GM08714 (cell line): ENCODE measurements around the gene DEFB121.
"Not testable (repeated sequence)": the region's sequence is repeated elsewhere in the genome, so short reads cannot be mapped to it uniquely, and the experiment has no call there.

ENCODE experiments used
- H3K4me3 ChIP-seq: fragments of 200-500 bp; sonication (Bioruptor generic); 2 replicates; pipeline ENCODE4 v1.5.1; 2014; ENCODE audit warnings: mild to moderate bottlenecking, low read length, inconsistent platforms
- ZNF274 ChIP-seq: IDR thresholded peaks from 2 replicates; pipeline ENCODE4 v1.6.1; 2012; ENCODE audit warnings: mild to moderate bottlenecking, low read depth, low read length

DEFB121 gene

DNA sequence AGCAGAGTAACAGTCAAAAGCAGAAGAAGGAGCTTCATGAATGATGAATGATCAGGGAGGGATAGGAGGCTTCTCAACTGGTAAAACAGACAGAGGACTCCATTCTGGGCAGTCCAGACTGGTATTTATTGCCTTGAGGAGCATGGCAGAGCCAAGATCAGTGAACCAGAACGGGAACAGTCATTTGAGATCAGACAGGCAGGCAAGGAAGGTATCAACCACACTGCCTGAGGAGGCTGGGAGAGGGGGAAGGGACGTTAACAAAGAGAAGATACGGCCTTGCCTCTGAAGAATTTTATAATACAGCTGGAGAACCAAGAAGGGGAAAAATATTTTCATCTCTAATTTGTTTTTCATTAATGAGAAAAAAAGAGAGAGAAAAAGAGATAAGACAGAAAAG lies at the start of gene DEFB121:
DEFB121 (minus strand) TSS at position 101 of the 400 bp plus-strand sequence; CDS start at position 38, 63 bp downstream.
- H3K4me3 ChIP-seq = no peak within 1 kb of the TSS
- no peak for TF ChIP-seq ZNF274

DNA sequence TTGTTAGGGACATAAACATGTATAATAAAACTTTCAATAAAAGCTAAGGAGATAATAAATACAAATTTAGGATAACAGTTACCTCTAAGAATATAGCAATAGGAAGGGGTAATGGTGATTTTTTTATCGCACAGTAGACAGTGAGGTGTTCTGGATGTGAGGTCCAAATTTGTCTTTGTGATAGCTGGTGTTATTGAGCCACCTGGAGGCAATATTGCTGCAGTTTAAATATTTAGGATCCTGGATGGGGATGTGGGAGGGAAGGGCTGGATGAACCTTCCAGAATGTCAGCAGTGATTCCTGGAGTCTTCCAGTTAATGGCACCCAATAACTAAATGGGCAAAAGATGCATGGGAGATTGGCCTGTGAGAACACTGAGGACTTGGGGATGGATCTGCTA lies 48.3 kb upstream of the DEFB121 start:
- H3K4me3 ChIP-seq = no peak overlapping the region
- TF ChIP-seq ZNF274 = no peak

GRCh38 chr20:31452575-31452974 lies 46.6 kb upstream of the DEFB121 start:
- no peak overlapping the region for H3K4me3 ChIP-seq
- no peak for TF ChIP-seq ZNF274

DNA sequence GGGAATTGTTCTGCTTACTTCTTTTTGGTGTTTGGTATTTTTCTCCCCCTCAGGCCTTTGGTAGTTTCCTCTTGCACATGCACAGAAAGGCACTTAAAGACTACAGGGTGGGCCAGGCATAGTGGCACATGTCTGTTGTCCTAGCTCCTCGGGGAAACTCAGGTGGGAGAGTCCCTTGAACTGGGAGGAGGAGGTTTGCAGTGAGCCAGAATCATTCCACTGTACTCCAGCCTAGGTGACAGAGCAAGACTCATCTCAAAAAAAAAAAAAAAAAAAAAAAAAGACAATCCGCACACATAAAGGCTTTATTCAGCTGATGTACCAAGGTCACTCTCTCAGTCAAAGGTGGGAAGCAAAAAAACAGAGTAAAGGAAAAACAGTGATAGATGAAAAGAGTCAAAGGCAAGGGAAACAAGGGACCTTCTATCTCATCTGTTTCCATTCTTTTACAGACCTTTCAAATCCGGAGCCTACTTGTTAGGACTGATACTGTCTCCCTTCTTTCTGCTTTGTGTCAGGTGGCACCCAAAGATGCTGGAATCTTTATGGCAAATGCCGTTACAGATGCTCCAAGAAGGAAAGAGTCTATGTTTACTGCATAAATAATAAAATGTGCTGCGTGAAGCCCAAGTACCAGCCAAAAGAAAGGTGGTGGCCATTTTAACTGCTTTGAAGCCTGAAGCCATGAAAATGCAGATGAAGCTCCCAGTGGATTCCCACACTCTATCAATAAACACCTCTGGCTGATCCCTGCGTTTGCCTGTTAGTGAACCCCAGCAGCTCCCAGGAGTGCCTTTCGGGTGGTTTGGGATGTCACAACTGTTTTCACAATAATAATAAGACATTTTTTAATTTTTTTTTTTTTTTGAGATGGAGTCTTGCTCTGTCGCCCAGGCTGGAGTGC lies 43.7 kb upstream of the DEFB121 start:
- no peak overlapping the region for H3K4me3 ChIP-seq
- no peak for TF ChIP-seq ZNF274

GRCh38 chr20:31446084-31446819 lies 40.2 kb upstream of the DEFB121 start:
- H3K4me3 ChIP-seq = no peak overlapping the region
- no peak for TF ChIP-seq ZNF274

DNA sequence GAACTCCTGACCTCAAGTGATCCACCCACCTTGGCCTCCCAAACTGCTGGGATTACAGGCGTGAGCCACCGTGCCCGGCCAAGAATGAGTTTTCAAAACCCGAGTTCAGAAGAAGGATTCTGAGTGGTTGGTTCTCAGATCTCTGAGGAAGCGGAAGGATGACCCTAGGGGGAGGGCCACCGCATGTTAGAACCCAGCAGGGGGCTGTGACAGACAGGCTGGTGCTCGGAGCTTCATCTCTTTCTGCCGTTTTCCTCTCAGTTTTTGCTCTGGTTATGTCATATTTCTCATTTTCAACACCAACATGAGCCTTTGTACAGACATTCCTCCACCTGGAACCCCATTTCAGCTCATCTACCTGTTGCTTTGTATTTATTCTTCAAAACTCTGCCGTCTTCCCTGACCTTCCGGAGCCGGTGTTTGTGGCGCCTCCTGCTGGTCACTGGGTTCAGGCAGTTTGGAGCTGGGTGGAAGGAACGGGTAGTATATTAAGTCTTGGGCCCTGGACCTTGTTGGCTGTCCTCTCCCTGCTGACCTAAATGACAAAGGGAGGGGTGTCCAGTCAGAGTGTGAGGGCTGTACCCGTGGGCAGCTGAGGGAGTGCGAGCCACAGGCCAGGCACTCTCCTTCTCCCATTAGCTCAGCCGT lies 34.1 kb upstream of the DEFB121 start, which contains the start of gene DEFB123:
DEFB123 (plus strand) TSS at position 621 of the 648 bp plus-strand sequence. CDS start 67 bp downstream, outside the sequence.
- TF ChIP-seq ZNF274 = no peak
- H3K4me3 ChIP-seq = no peak within 1 kb of the TSS

GRCh38 chr20:31430568-31431115 lies 24.6 kb upstream of the DEFB121 start:
- no peak overlapping the region for H3K4me3 ChIP-seq
- TF ChIP-seq ZNF274 = no peak

DNA sequence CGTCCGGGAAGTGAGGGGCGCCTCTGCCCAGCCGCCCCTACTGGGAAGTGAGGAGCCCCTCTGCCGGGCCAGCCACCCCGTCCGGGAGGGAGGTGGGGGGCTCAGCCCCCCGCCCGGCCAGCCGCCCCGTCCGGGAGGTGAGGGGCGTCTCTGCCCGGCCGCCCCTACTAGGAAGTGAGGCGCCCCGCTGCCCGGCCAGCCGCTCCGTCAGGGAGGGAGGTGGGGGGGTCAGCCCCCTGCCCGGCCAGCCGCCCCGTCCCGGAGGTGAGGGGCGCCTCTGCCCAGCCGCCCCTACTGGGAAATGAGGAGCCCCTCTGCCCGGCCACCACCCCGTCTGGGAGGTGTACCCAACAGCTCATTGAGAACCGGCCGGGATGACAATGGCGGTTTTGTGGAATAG lies 21.6 kb upstream of the DEFB121 start:
- H3K4me3 ChIP-seq = not testable (repeated sequence)

- H3K4me3 ChIP-seq = not testable (repeated sequence)
Observed at GRCh38 chr20:31426891-31427551, 21.0 kb upstream of the DEFB121 start.

DNA sequence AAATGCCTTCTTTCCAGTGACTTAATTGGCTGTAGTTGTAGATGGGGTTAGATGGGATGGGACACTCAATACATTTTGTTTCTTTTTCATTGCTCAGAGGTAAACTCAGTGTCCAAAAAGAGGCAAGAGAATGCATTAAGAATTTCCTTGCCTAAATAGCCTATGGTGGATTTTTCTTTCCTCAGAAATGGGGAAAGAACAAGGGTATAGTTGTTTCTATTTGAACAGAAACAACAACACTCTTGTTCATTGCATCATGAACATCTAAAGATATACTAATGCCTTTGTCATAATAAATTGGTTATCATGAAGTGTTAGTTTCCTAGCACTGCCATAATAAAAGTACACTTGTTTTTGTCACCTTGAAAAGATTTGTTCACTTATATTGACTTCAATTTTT lies 19.8 kb upstream of the DEFB121 start:
- no peak for TF ChIP-seq ZNF274
- no peak overlapping the region for H3K4me3 ChIP-seq

DNA sequence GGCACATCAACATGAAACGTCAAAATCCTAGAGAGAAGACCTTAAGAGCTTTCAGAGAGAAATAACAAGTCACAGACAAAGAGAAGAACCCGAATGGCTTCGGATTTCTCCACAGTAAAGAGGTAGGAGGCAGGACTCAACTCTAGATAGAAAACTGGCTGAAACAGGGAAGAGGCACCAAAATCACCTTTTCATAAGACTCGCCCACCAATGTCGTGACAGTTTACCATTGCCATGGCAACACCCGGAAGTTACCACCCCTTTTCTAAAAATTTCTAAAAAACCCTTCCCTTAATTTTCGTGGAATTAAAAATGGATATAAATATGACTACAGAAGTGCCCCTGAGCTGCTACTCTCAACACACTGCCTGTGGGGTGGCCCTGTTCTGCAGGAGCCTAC lies 12.3 kb upstream of the DEFB121 start:
- TF ChIP-seq ZNF274 = no peak
- H3K4me3 ChIP-seq = no peak overlapping the region

DNA sequence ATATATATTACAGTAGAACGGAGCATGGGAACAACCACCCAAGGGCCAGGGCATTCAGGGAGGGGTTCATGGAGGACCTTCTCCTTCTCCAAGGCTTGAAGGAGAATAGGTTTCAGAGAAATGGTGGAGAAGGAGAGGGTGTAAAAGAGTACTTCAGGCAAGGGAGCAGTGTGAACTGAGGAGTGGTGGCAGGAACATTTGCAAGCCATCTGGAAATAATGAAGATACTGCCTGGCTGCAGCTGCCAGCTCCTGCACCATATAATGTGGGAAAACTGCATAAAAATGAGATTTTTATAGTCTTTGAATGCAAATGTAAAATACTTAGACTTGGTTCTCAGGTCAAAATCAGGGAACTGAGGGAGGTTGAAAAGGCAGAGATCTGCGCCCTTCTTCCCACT lies 9.6 kb upstream of the DEFB121 start:
- TF ChIP-seq ZNF274 = no peak
- H3K4me3 ChIP-seq = no peak overlapping the region

GRCh38 chr20:31414381-31414780 lies 8.4 kb upstream of the DEFB121 start:
- no peak overlapping the region for H3K4me3 ChIP-seq
- TF ChIP-seq ZNF274 = no peak

DNA sequence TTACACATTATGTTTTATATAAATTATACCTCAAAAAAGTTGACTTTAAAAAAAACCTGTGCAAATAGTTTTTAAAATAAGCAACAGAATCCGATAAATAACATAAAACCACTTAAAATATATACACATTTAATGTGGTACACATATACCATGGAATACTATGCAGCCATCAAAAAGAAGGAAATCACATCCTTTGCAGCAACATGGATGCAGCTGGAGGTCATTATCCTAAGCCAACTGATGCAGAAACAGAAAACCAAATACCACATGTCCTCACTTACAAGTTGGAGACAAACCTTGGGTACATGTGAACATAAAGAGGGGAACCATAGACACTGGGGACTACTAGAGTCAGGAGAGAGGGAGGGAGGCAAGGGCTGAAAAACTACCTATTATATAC lies 4.0 kb upstream of the DEFB121 start:
- H3K4me3 ChIP-seq = no peak overlapping the region
- TF ChIP-seq ZNF274 = no peak
